Gastroesophageal sphincter (tissue), 4 donors: ENCODE measurements around the gene INVS. TPM values are rescaled to one million over a fixed set of nuclear protein-coding genes. Genes with fewer than 3 reads are reported as not detected.
"Not testable (repeated sequence)": the region's sequence is repeated elsewhere in the genome, so short reads cannot be mapped to it uniquely, and the experiment has no call there.

ENCODE experiments used
- ATAC-seq: fragments of 150-250 bp; one replicate; pipeline ENCODE4 v1.9.1; 2016; ENCODE audit warnings: mild to moderate bottlenecking, moderate library complexity
- H3K27ac ChIP-seq, 4 donors: fragments of 200-600 bp; sonication (generic) in 3 of 4; 1 replicate in 3 of 4; 2 replicates in 1 of 4; pipeline ENCODE4 v1.5.1; 2016 to 2019
- H3K27me3 ChIP-seq: fragments of 200-600 bp; sonication (generic); one replicate; pipeline ENCODE4 v1.5.1; 2019
- H3K36me3 ChIP-seq, 2 donors: fragments of 200-600 bp; sonication (generic); one replicate each; pipeline ENCODE4 v1.5.1; 2019; ENCODE audit warnings: control low read depth in 1 of 2
- H3K4me1 ChIP-seq, 3 donors: fragments of 200-600 bp; sonication (generic); 1 replicate in 2 of 3; 2 replicates in 1 of 3; pipeline ENCODE4 v1.5.1; 2016 to 2019; ENCODE audit warnings: control low read depth in 2 of 3
- H3K4me3 ChIP-seq, 2 donors: fragments of 200-600 bp; sonication (generic); one replicate each; pipeline ENCODE4 v1.5.1; 2019; ENCODE audit warnings: mild to moderate bottlenecking in 1 of 2, moderate library complexity in 1 of 2
- H3K9me3 ChIP-seq, 3 donors: fragments of 200-600 bp; sonication (generic); one replicate each; pipeline ENCODE4 v1.5.1; 2017 to 2019; ENCODE audit warnings: control low read depth in 2 of 3
- CTCF ChIP-seq, 4 experiments: fragments of 200-600 bp in 2 of 4; fragments of 450-650 bp in 2 of 4; sonication (generic) in 1 of 4; IDR thresholded peaks; one replicate each; pipeline ENCODE4 v1.5.1; 2017 to 2019; ENCODE audit warnings: antibody characterized with exemption in 4 of 4, mild to moderate bottlenecking in 2 of 4, moderate library complexity in 2 of 4
- EP300 ChIP-seq: sonication (generic); formaldehyde crosslinking; IDR thresholded peaks from one replicate; pipeline ENCODE4 v1.6.1; 2017; ENCODE audit warnings: antibody characterized with exemption, mild to moderate bottlenecking
- POLR2A ChIP-seq, 2 donors: fragments of 450-650 bp; IDR thresholded peaks; one replicate each; pipeline ENCODE4 v1.6.1; 2017; ENCODE audit warnings: antibody characterized with exemption in 2 of 2, mild to moderate bottlenecking in 2 of 2, moderate library complexity in 1 of 2
- POLR2AphosphoS5 ChIP-seq: sonication (generic); formaldehyde crosslinking; IDR thresholded peaks from one replicate; pipeline ENCODE4 v1.6.1; 2017; ENCODE audit warnings: antibody characterized with exemption
- WGBS, 2 donors: methylation state at CpG; one replicate each; pipeline ENCODE4 v1.1.5; 2018; ENCODE audit warnings: low coverage in 1 of 2; 5-methylcytosine and 5-hydroxymethylcytosine counted together
- total RNA-seq, 4 donors: library from RNA; depleted of rRNA; stranded (reverse); fragments of >200 nt; gene quantifications; one replicate each; pipeline ENCODE4 v1.1.0, GENCODE V29; 2016

The INVS gene
- total RNA-seq, 4 donors from 2014 or later = 18.3 to 35.0 (median 25.6) TPM

- no peaks in the 10 kb centered on the region for H3K27me3 ChIP-seq
- 86 to 95% methylated on average over 4 of the region's 4 CpGs for WGBS, 2 donors
- TF ChIP-seq POLR2AphosphoS5 (no peak), CTCF (IDR thresholded peaks at IDR 0.05) (no peak), EP300 (no peak), POLR2A (IDR thresholded peaks at IDR 0.05) (no peak)
- no peak for ATAC-seq
- H3K4me1 ChIP-seq = peaks cover 0 to 10% (median 0%) of the 10 kb centered on the region in 3 donors
- H3K27ac ChIP-seq = no peak overlapping the region
- peaks cover 0 to 33% of the 10 kb centered on the region in 2 donors for H3K36me3 ChIP-seq
- no peak overlapping the region for H3K4me3 ChIP-seq
- no peaks in the 10 kb centered on the region for H3K9me3 ChIP-seq
Observed at GRCh38 chr9:100058699-100059579, 40.1 kb upstream of the INVS start.

GRCh38 chr9:100062683-100063082 lies 36.4 kb upstream of the INVS start:
- peaks cover 0 to 13% of the 10 kb centered on the region in 2 donors for H3K36me3 ChIP-seq
- not testable (repeated sequence) for H3K4me3 ChIP-seq, H3K9me3 ChIP-seq, H3K27ac ChIP-seq, H3K27me3 ChIP-seq, ATAC-seq
- 67 to 83% methylated on average over 1 of the region's 1 CpG for WGBS, 2 donors
- H3K4me1 ChIP-seq = peaks cover 0 to 21% (median 0%) of the 10 kb centered on the region in 3 donors

- Histone ChIP-seq H3K36me3 (peaks cover 0 to 8% of the 10 kb centered on the region in 2 donors), H3K4me1 (peaks cover 0 to 21% (median 0%) of the 10 kb centered on the region in 3 donors), H3K4me3 (no peak overlapping the region), H3K27me3 (no peaks in the 10 kb centered on the region), H3K27ac (no peak overlapping the region), H3K9me3 (no peaks in the 10 kb centered on the region)
- 26 to 41% methylated on average over 3 of the region's 3 CpGs for WGBS, 2 donors
- ATAC-seq = no peak
- TF ChIP-seq POLR2A (IDR thresholded peaks at IDR 0.05) (no peak), CTCF (IDR thresholded peaks at IDR 0.05) (no peak), EP300 (no peak), POLR2AphosphoS5 (no peak)
Observed at GRCh38 chr9:100063185-100063584, 35.9 kb upstream of the INVS start.

GRCh38 chr9:100064872-100065581 lies 34.0 kb upstream of the INVS start:
- 76 to 84% methylated on average over 8 of the region's 8 CpGs for WGBS, 2 donors
- H3K27me3 ChIP-seq = no peaks in the 10 kb centered on the region
- ATAC-seq = no peak
- H3K27ac ChIP-seq = no peak overlapping the region
- H3K4me1 ChIP-seq = peaks cover 0 to 21% (median 0%) of the 10 kb centered on the region in 3 donors
- TF ChIP-seq POLR2A (IDR thresholded peaks at IDR 0.05) = no peak
- no peak for TF ChIP-seq POLR2AphosphoS5
- TF ChIP-seq CTCF (IDR thresholded peaks at IDR 0.05) = no peak
- TF ChIP-seq EP300 = no peak
- H3K4me3 ChIP-seq = no peak overlapping the region
- no peaks in the 10 kb centered on the region for H3K36me3 ChIP-seq
- H3K9me3 ChIP-seq = no peaks in the 10 kb centered on the region

GRCh38 chr9:100066539-100066938 lies 32.5 kb upstream of the INVS start:
- WGBS, 2 donors = 20 to 94% methylated on average over 1 to 2 of the region's 2 CpGs
- H3K4me3 ChIP-seq = no peak overlapping the region

GRCh38 chr9:100067990-100068389 lies 31.1 kb upstream of the INVS start:
- WGBS, 2 donors = no CpG with 5 or more reads among the region's 30 CpGs
- not testable (repeated sequence) for H3K27me3 ChIP-seq, ATAC-seq, H3K27ac ChIP-seq, H3K36me3 ChIP-seq, H3K4me3 ChIP-seq, H3K9me3 ChIP-seq
- peaks cover 0 to 28% (median 3%) of the 10 kb centered on the region in 3 donors for H3K4me1 ChIP-seq

More at GRCh38 chr9:100066539-100066938, 32.5 kb upstream of the INVS start:
- peaks cover 0 to 25% (median 3%) of the 10 kb centered on the region in 3 donors for H3K4me1 ChIP-seq
- H3K27me3 ChIP-seq = no peaks in the 10 kb centered on the region
- no peaks in the 10 kb centered on the region for H3K9me3 ChIP-seq
- H3K36me3 ChIP-seq = no peaks in the 10 kb centered on the region
- no peak overlapping the region for H3K27ac ChIP-seq
- TF ChIP-seq EP300 = no peak
- no peak for TF ChIP-seq POLR2A (IDR thresholded peaks at IDR 0.05)
- TF ChIP-seq CTCF (IDR thresholded peaks at IDR 0.05) = no peak
- no peak for TF ChIP-seq POLR2AphosphoS5
- no peak for ATAC-seq

GRCh38 chr9:100069068-100069467 lies 30.0 kb upstream of the INVS start:
- not testable (repeated sequence) for H3K27ac ChIP-seq, H3K4me3 ChIP-seq, H3K9me3 ChIP-seq, H3K27me3 ChIP-seq, ATAC-seq, H3K36me3 ChIP-seq
- peaks cover 0 to 24% (median 6%) of the 10 kb centered on the region in 3 donors for H3K4me1 ChIP-seq
- no CpG with 5 or more reads among the region's 3 CpGs for WGBS, 2 donors
